Spleen (tissue), 11 donors: ENCODE results near the gene GALNT12. TPM values are rescaled to one million over a fixed set of nuclear protein-coding genes. Genes with fewer than 3 reads are reported as not detected.

Source experiments
- DNase-seq: peaks from one replicate; pipeline ENCODE4 v3.0.0-alpha.2; 2020
- H3K27ac ChIP-seq, 8 donors: fragments of 200-600 bp; sonication (generic) in 7 of 8; 1 replicate in 4 of 8; 2 replicates in 4 of 8; pipeline versions ENCODE4 v1.5.0 to v1.8.0; 2016 to 2021; ENCODE audit warnings: inconsistent platforms in 4 of 8, mild to moderate bottlenecking in 4 of 8, moderate library complexity in 1 of 8
- H3K27me3 ChIP-seq, 7 donors: fragments of 200-600 bp; sonication (generic) in 6 of 7; replicated peaks in 1 of 7; 1 replicate in 4 of 7; 2 replicates in 3 of 7; pipeline versions ENCODE4 v1.5.0 to v1.8.0; 2016 to 2021; ENCODE audit warnings: inconsistent platforms in 3 of 7, mild to moderate bottlenecking in 1 of 7
- H3K36me3 ChIP-seq, 6 donors: fragments of 200-600 bp; sonication (generic) in 5 of 6; 1 replicate in 4 of 6; 2 replicates in 2 of 6; pipeline versions ENCODE4 v1.5.0 to v1.8.0; 2016 to 2021; ENCODE audit warnings: inconsistent platforms in 2 of 6
- H3K4me1 ChIP-seq, 6 donors: fragments of 200-600 bp; sonication (generic) in 5 of 6; 1 replicate in 3 of 6; 2 replicates in 3 of 6; pipeline versions ENCODE4 v1.5.0 to v1.8.0; 2016 to 2021; ENCODE audit warnings: inconsistent platforms in 3 of 6
- H3K4me3 ChIP-seq, 8 donors: fragments of 200-600 bp; sonication (generic) in 7 of 8; 1 replicate in 4 of 8; 2 replicates in 4 of 8; pipeline versions ENCODE4 v1.5.0 to v1.8.0; 2016 to 2021; ENCODE audit warnings: inconsistent platforms in 4 of 8, mild to moderate bottlenecking in 4 of 8, moderate library complexity in 2 of 8
- H3K9me3 ChIP-seq, 8 donors: fragments of 200-600 bp; sonication (generic) in 7 of 8; 1 replicate in 4 of 8; 2 replicates in 4 of 8; pipeline versions ENCODE4 v1.5.0 to v1.8.0; 2016 to 2021; ENCODE audit warnings: inconsistent platforms in 4 of 8
- POLR2A ChIP-seq, 3 donors: fragments of 450-650 bp; IDR thresholded peaks; one replicate each; pipeline ENCODE4 v1.5.1; 2017; ENCODE audit warnings: antibody characterized with exemption in 3 of 3, mild to moderate bottlenecking in 1 of 3
- POLR2AphosphoS5 ChIP-seq, 3 donors: sonication (generic); formaldehyde crosslinking; IDR thresholded peaks; one replicate each; pipeline ENCODE4 v1.5.1; 2017; ENCODE audit warnings: antibody characterized with exemption in 3 of 3
- WGBS, 5 donors: extraction: QIAGEN DNeasy Blood & Tissue Kit in 3 of 5; methylation state at CpG; one replicate each; pipeline versions ENCODE4 v1.1.5 to v1.1.7; 2013 to 2018; 5-methylcytosine and 5-hydroxymethylcytosine counted together
- intact Hi-C: fragments of 100-400 bp; cut with DNase I; formaldehyde crosslinking; loops from one replicate; pipeline ENCODE4 v1.15.0; 2023; ENCODE audit warnings: low total_unique reads
- polyA plus RNA-seq, 3 donors: library from polyadenylated mRNA; stranded (reverse); fragments of 200-250 nt; gene quantifications; one replicate each; pipeline ENCODE4 v1.2.1, GENCODE V29; 2013
- total RNA-seq, 7 donors: library from RNA; depleted of rRNA in 3 of 7; stranded (reverse); fragments of >200 nt in 3 of 7; fragmentation: NEBNext Ultra II Directional in 4 of 7; extraction: Animal tissue kit (Norgen Biotek cat#: 25700) in 4 of 7; gene quantifications; one replicate each; pipeline versions ENCODE4 v1.1.0 to v1.2.1, GENCODE V29; 2016 to 2021
- TF ChIP-seq, protein P1 (sequence below), 11 experiments: fragments of 200-600 bp in 7 of 11; fragments of 450-650 bp in 4 of 11; sonication (generic) in 4 of 11; IDR thresholded peaks in 8 of 11; conservative IDR thresholded peaks in 3 of 11; 1 replicate in 7 of 11; 2 replicates in 4 of 11; pipeline versions ENCODE4 v1.4.0 to v1.8.0; 2016 to 2021; ENCODE audit warnings: antibody characterized with exemption in 11 of 11, inconsistent platforms in 4 of 11, mild to moderate bottlenecking in 1 of 11
- donor health status: healthy with polysubstance abuse.
- donor health status: DM: no; HTN: no; CAD: no; lungs with moderate emphysema.
- donor health status: DM: no; HTN: no; CAD: no.
- donor health status: Bipolar disorder and iron deficiency.
- donor health status: healthy.
- donor health status: DM: no; HTN: no; CAD: no.
- donor health status: DM: yes; HTN: yes; CAD: no.

GALNT12 gene
- total and polyA plus RNA-seq, 10 donors: 1.2 to 3.2 (median 2.5) TPM

DNA sequence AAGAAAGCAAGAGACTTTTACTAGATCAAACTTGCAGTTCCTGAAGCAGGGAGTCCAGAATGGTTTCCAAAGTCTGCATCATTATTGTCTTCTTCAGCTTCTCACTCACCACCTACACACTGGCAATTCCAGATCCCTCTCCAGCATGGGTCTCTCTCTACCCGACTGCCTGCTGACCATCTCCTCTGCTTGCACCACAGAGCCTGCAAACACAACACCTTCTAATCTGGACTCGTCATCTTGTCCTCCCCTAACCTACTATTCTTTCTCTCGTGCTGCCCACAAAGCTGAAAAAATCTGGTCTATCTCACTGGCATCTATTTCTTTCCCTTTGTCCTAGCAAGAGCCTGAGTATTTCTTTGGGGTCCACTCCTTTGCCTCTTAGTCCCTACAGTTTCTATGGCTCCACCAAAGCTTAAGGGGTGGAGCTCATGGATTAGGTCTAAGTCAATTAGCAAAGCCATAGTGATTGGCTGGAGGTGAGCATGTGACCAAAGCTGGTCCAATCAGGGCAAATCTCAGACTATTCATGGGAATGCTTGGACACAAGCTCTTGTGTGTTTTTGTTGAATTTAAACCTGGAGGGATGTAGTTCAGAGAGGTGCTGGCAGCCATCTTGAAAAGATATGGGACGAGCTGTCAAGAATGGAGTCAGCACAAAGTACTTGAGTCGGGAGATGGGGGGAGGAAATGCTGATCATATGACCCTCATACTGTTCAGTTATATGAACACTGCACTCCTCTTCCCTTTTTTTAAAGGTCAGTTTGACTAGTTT is 63.5 kb downstream of the GALNT12 start:
- H3K4me1 ChIP-seq: peaks cover 13 to 28% (median 21%) of the 10 kb centered on the region in 6 donors
- no peaks in the 10 kb centered on the region for H3K36me3 ChIP-seq
- no peaks in the 10 kb centered on the region for H3K27me3 ChIP-seq
- H3K9me3 ChIP-seq: no peaks in the 10 kb centered on the region
- H3K27ac ChIP-seq: no peak overlapping the region
- DNase-seq: no peak
- TF ChIP-seq POLR2AphosphoS5 (IDR thresholded peaks at IDR 0.05): no peak
- TF ChIP-seq, protein P1, sequence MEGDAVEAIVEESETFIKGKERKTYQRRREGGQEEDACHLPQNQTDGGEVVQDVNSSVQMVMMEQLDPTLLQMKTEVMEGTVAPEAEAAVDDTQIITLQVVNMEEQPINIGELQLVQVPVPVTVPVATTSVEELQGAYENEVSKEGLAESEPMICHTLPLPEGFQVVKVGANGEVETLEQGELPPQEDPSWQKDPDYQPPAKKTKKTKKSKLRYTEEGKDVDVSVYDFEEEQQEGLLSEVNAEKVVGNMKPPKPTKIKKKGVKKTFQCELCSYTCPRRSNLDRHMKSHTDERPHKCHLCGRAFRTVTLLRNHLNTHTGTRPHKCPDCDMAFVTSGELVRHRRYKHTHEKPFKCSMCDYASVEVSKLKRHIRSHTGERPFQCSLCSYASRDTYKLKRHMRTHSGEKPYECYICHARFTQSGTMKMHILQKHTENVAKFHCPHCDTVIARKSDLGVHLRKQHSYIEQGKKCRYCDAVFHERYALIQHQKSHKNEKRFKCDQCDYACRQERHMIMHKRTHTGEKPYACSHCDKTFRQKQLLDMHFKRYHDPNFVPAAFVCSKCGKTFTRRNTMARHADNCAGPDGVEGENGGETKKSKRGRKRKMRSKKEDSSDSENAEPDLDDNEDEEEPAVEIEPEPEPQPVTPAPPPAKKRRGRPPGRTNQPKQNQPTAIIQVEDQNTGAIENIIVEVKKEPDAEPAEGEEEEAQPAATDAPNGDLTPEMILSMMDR (IDR thresholded peaks at IDR 0.05 in 8 of 11, conservative IDR thresholded peaks at IDR 0.05 in 3 of 11): no peak
- TF ChIP-seq POLR2A (IDR thresholded peaks at IDR 0.05): no peak
- intact Hi-C loops: no loop called here
- H3K4me3 ChIP-seq: no peak overlapping the region
- 56 to 70% (median 65%) methylated on average over 5 of the region's 5 CpGs for WGBS, 5 donors

DNA sequence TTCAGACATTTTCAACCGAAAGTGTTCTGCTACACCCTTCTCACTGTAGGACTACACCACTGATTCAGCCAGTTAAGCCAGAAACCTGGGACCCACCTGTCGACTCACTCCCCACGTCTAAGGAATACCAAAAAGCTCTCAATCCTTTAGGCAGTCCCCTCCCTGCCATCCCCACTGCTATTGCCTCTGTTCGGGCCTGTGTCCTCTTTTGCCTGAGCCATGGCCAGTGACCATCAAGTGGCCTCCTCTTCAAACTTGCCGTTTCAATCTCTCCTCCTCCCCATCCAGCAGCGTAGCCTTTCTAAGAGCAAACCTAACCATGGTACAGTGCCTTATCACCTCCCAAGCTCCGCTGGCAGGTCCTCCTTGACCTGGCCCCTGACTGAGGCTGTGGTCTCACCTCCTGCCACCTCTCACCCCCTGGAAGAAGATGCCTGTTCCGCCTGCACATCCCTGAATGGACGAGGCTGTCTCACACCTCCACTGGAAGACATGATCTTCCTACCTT is 64.1 kb downstream of the GALNT12 start:
- DNase-seq: no peak
- 73 to 87% (median 82%) methylated on average over 9 of the region's 9 CpGs for WGBS, 5 donors
- H3K9me3 ChIP-seq: no peaks in the 10 kb centered on the region
- intact Hi-C loops: no loop called here
- TF ChIP-seq POLR2AphosphoS5 (IDR thresholded peaks at IDR 0.05) (no peak), POLR2A (IDR thresholded peaks at IDR 0.05) (no peak)
- TF ChIP-seq, protein P1 (IDR thresholded peaks at IDR 0.05 in 8 of 11, conservative IDR thresholded peaks at IDR 0.05 in 3 of 11): no peak
- no peaks in the 10 kb centered on the region for H3K36me3 ChIP-seq
- peaks cover 13 to 24% (median 20%) of the 10 kb centered on the region in 6 donors for H3K4me1 ChIP-seq
- no peaks in the 10 kb centered on the region for H3K27me3 ChIP-seq
- H3K4me3 ChIP-seq: no peak overlapping the region
- no peak overlapping the region for H3K27ac ChIP-seq

DNA sequence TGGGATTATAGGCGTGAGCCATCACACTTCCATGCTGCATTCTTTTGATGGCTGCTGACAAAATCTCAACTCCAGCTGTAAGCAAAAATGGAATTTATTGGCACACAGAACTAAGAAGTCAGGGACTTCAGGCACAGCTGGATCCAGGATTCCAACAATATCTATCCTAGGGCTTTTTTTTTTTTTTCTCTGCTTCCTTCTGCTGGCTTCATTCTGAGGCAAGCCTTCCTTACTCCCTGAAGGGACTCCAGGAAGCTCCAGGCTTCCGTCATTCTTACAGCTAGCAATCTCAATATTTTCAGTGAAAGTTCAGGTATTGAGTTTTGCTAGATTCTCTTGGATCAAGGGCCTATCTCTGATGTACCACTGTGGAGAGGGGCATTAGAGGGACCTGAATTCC is 66.1 kb downstream of the GALNT12 start:
- H3K4me3 ChIP-seq: no peak overlapping the region
- H3K36me3 ChIP-seq: no peaks in the 10 kb centered on the region
- peaks cover 0 to 6% (median 0%) of the 10 kb centered on the region in 7 donors for H3K27me3 ChIP-seq
- H3K9me3 ChIP-seq: no peaks in the 10 kb centered on the region
- TF ChIP-seq POLR2AphosphoS5 (IDR thresholded peaks at IDR 0.05): no peak
- TF ChIP-seq, protein P1 (IDR thresholded peaks at IDR 0.05 in 8 of 11, conservative IDR thresholded peaks at IDR 0.05 in 3 of 11): no peak
- no peak for TF ChIP-seq POLR2A (IDR thresholded peaks at IDR 0.05)
- peaks cover 0 to 5% (median 1%) of the 10 kb centered on the region in 6 donors for H3K4me1 ChIP-seq
- H3K27ac ChIP-seq: no peak overlapping the region
- intact Hi-C loops: no loop called here
- 91 to 100% (median 96%) methylated on average over 2 of the region's 2 CpGs for WGBS, 5 donors
- no peak for DNase-seq

DNA sequence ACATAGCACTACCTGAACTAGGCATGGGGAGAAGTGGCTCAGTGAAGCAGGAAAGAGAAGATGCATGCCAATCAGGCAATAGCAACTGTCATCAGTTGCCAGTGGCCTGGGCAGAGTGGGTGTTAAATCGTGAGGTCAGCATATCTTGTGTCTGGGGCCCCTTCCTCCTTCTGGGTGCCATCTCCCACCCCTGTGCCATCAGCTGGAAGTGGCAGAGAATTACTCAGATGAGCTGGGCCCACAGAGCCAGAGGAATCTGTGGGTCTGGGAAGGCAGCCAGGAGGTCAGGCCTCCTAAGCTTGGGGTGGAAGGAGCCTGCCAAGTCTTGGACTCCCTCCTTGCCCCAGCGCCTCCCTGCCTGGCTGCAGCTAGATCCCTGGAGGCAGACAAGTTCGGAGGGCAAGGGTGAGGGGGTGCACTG is 66.5 kb downstream of the GALNT12 start:
- intact Hi-C loops: no loop called here
- Histone ChIP-seq H3K4me3 (no peak overlapping the region), H3K36me3 (no peaks in the 10 kb centered on the region), H3K4me1 (peaks cover 0 to under 1% (median under 1%) of the 10 kb centered on the region in 6 donors), H3K27me3 (peaks cover 0 to 8% (median 0%) of the 10 kb centered on the region in 7 donors), H3K27ac (no peak overlapping the region), H3K9me3 (no peaks in the 10 kb centered on the region)
- 59 to 79% (median 70%) methylated on average over 2 to 3 of the region's 3 CpGs for WGBS, 5 donors
- TF ChIP-seq, protein P1 (IDR thresholded peaks at IDR 0.05 in 8 of 11, conservative IDR thresholded peaks at IDR 0.05 in 3 of 11): no peak
- no peak for TF ChIP-seq POLR2A (IDR thresholded peaks at IDR 0.05)
- TF ChIP-seq POLR2AphosphoS5 (IDR thresholded peaks at IDR 0.05): no peak
- DNase-seq: no peak
